ENCODE data around the gene RNASEH2B.

The RNASEH2B gene

DNA sequence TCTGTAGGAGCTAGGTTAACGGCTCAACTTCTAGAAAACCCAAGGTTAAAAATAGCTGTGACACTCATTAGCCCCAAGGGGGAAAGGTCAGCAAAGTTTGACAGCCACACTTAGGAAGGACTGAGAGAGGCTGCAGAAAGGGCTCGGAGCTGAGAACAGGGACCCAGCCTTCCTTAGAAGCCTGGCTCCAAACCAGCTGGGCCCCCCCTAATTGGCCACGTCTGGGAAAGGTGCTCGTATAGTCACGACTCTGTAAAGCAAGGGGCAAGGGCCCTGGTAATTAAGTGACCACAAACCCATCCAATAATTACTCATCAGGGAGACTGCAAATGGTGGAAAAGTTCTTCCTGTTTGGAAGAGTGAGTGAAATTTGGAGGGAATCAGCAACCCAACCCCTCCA lies 90.5 kb downstream of the RNASEH2B start:
- no peak for DNase-seq

DNA sequence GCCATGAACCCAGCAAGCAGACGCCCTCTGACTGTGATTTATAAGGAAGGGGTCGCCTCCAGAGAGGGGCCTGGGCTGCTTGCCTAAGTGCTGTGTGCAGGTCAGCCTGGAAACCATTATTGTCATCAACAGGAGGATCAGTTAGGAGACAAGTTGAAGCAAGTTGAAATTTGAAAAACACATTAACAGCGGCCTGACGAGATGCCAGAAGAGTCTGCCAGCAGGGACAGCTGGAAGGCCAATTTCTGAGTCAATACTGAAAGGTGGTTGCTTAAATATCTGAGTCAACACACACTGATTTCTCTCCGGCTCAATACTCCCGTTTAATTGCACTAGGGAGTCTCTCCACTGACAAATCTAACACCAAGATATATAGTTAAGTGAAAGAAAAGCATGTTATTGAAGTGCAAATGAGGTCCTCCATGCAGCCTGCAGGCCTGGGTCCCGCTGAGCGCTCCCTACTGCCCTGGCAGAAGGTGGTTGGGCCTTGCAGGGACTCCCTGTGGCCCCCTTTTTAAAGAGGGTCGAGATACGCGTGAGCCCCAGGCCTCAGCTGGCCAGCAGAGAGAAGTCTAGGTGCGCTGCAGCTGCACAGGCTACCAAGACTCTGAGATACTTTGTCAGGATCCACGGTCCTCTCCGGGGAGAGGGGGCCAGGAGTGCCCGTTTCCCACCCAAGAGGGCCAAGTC lies 91.1 kb downstream of the RNASEH2B start:
- DNase-seq = no peak

DNA sequence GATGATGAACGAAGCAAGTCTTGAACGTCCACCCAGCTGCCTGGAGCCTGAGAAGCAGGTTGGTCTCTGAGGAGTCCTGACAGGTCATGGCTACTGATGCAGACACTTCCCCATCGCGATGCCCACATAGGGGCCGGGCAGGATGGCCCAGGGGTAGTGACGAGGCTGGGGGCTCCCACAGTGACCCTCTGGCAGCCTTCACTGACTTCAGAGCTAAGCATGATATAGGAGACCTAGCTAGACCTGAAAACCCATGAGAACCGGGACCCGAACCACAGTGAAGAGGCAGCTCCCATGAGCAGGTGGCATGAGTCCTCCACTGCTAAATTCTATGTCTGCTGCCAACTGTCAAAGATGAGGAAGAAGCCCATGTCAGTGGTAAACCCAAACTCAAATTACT lies 91.7 kb downstream of the RNASEH2B start:
- no peak for DNase-seq

DNA sequence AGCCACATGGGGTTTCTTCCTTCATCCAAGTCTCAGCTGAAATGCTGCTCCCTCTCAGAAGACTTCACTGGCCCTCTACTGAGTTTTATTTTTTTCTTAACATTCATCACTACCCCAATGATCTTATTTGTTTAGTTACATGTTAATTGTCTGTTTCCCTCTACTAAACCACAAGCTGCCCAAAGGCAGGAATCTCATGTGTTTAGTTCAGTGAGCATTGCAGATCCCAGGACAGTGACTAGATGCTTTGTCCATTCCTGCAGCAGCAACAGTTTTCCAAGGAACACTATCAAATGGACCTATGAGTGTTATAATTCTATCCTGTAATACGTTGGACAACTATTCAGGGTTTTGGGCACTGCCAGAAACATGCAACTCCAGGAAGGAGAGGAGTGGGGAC lies 93.1 kb downstream of the RNASEH2B start:
- no peak for DNase-seq

DNA sequence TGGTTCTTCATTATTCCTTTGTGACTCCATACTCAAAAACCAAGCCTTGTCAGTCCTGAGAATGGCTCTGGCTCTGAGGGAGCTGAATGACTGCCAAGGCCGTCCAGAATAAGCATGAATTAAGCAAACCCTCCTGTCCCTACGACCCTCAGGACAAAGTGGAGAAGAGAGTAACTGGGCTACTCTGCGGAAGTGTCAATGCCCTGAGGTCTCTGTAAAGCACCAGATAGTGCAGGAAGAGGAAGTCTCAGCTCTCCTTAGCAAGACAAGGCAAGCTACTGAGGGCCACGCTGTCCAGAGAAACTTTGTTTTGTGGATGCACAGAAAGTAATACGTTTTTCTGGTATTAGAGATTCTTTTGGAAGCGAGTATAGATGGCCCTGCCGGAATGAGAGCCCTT lies 94.1 kb downstream of the RNASEH2B start:
- no peak for DNase-seq

DNA sequence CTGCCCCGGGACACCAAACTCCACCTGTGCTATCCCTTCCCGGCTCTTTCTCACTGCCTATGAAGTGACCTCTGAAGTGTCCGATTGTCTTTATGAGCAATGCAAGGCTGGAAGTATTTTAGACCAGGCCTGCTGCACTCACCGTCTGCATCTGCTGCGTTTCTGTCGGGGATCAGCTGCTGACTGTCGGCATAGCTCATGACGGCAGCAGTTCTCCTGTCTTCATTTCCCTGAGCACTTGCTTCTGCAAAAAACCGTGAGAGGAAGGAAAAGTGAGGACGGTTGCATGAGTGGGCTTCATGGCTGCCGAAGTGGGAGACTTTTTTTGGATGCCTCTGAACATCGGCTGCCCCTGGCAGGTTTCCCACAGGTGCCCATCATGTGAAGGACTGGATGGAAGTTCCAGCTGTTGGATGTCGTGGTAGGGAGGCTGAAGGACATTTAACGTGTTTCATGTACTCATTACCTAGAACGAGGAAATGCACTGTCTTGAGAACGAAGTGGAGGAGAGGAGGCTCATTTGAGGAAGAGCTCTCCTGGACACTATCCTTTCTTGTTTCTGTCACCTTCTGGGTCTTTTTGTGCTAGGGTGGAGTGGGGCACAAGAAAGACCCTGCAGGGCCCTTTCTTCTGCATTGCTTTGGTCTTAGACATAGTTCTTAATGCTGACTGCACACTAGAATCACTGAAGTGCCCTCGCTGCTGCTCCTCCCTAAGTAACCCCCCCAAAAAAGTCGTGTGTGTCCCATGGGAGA lies 94.7 kb downstream of the RNASEH2B start:
- no peak for DNase-seq

DNA sequence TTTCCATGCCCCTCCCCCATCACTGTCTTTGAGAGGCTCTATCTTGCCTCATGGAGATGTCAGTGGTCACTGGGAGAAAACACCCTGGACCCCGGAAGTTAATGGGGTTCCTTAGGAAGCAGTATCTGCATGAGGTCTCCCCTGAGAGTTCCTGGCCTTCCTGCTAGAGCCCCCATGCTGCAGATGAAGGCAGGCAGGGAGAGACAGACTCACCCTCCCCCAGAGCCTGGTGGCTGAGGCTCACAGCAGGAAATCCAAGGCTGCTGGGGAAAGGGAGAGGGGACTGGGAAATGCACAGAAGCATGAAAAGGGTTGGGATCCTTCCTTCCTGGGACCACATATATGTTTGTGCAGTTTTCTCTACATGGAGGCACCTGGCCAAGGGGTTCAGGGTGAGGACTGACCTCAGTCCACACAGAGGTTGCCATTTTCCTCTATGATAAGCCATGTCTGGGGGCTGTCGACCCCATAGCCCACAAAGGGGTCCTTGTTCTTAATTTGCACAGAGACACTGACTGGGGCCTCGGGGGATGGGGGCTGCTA lies 95.4 kb downstream of the RNASEH2B start:
- DNase-seq = no peak

DNA sequence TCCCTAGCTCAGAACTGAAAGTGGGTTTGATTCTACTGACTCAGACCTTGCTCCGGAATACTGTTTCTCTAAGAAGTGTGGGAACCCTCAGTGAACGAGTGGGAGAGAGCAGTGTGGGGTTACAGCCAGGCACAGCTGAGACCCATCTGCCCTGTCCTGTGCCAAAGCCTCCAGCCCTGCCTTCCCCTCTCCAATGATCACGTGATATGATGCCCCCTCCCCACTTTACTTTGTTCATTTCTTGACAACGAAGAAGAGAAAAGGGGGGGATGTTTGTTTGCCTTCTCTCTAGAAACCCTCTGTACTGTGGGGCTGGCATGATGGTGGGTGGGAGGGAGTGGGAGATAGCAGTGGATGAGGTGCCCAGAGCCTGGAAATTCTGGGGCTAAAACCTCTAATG lies 96.0 kb downstream of the RNASEH2B start:
- no peak for DNase-seq
